GM19023 (cell line): Measurements from ENCODE around the gene IQCF6.
"Not testable (repeated sequence)": the region's sequence is repeated elsewhere in the genome, so short reads cannot be mapped to it uniquely, and the experiment has no call there.

Source experiments
- ATAC-seq: cut with Tn5 transposase; IDR thresholded peaks from one replicate; pipeline ENCODE4 v1.9.1; 2021; ENCODE audit warnings: mild to moderate bottlenecking, moderate library complexity; ENCODE audit not compliant: unreplicated experiment

Gene IQCF6

DNA sequence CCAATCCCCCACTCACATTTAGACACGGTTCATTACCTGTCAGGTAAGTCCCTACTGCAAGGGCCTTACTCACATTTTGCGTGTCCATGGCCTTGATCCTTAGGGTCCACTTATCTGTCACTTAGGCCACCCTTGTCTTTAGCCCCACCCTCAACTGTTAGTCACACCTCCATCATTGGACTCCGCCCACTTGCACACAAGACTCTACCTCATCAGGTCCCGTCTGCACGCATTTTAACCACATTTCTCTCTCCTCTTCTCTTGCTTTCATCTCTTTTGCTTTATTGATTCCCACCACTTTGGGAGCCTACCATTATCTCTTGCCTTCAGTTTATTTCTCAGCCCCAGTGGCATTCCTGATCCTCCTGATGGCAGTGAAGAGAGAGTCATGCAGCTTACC is at the start of gene IQCF6:
Gene IQCF6, minus strand, starts transcription at position 101 of the 400 bp plus-strand sequence. Its CDS starts 13 bp downstream, at position 88.
- ATAC-seq = no peak

DNA sequence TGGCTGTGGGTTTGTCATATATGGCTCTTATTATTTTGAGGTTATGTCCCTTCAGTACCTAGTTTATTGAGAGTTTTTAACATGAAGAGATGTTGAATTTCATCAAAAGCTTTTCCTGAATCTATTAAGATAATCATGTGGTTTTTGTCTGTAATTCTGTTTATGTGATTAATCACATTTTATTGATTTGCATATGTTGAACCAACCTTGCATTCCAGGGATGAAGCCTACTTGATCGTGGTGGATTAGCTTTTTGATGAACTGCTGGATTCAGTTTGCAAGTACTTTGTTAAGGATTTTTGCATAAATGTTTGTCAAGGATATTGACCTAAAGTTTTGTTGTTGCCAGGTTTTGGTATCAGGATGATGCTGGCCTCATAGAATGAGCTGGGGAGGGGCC is 49.3 kb upstream of the IQCF6 start:
- ATAC-seq = no peak

DNA sequence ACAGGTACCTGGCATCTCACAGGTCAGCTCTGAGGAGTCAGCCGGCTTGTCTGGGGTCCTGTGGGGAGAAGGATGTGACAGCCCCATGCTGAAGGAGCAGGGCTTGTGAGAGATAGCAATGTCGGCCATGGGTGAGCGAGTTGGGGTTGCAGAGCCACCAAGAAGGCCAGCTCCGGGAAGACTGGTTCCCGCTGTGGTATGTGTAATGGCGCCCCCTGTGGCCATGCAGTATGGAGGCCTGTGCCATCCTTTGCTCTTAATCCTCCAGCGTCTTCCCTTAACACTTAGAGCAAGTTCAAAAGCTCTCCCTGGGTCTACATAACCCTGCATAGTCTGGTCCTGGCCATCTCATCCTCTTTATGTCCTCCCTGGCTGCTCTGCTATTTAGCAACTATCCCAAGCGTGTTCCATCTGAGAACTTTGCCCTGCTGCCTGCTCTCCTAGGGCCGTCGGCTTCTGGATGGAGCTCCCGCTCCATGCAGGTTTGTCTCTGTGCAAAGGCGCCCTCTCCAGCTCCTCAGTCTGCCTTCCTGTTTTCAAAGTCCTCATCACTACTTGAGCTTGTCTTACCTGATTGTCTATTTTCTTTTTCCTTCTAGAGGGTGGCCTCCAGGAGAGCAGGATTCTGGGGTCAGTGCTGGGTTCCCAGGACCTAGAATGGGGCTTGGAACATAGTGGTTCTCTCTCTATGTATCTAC is 40.8 kb upstream of the IQCF6 start:
- no peak for ATAC-seq

DNA sequence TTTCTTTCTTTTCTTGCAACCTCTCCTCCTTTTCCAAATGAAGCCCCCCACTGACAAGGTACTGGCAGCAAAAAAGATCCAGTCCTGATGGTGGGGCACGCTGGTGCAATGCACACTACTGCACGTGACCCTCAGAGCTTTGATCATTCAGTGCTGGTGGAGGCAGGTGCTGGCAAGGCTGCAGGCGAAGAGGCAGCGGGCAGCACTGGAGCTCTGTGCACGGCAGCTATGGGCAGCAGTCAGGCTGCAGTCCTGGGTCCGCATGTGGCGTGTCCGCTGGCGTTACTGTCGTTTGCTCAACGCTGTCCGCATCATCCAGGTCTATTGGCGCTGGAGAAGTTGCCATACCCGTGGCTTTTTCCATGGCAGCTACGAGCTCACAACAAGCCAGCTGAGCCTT is 40.1 kb upstream of the IQCF6 start:
- ATAC-seq = no peak

DNA sequence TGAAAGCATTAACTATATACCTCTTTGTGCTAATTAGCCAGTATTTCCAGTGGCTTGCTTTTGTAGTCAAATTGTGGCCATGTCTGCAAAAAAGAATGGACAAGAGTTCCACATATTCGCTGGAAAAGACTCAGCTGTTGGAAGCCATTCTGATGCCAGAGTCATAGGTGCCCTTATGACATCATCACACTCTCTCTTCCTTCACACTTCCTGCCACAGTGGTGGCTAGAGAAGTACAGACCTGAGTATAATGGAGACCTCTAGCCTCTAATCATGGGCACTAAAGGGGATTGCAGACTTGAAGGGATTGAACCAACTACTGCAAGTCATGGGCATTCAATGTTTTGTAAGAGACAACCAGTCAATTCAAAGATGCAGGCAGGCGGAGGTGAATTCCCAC is 38.3 kb upstream of the IQCF6 start:
- ATAC-seq = no peak

DNA sequence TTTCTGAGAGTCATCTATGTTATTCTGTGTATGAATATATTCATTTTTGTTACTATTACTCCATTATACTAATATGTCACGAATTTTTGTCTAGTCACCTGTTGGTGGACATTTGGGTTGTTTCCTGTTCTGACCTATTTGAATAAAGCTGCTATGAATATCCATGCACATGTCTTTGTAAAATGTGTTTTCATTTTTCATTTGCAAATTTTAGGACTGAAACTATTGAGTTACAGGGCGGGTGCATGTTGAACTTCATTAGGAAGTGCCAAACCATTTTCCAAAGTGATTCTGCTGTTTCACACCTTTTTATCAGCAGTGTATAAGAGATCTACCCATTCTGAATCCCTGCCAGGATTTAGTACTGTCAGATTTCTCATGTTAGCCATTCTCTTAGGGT is 37.7 kb upstream of the IQCF6 start:
- ATAC-seq = no peak

GRCh38 chr3:51815614-51816013 is 36.6 kb upstream of the IQCF6 start:
- no peak for ATAC-seq

GRCh38 chr3:51814034-51814433 is 35.0 kb upstream of the IQCF6 start:
- ATAC-seq = no peak

GRCh38 chr3:51813539-51813938 is 34.5 kb upstream of the IQCF6 start:
- ATAC-seq = no peak

DNA sequence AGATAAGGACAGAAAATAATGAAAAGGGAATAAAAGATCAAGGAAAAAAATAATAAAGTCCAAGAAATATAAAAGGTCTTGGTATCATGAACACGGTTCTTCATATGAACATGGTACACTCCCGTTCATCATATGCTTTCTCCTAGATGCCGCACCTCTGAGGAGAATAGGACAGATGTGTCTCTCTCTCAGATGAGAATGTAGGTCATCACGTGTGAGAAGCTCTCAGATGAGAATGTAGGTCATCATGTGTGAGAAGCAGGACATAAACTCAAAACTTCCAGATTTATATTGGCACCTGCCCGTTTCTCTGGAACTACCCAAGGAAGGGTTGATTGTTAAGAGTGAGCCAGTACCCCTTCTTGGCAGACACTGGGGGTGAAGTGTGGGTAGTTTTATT is 29.9 kb upstream of the IQCF6 start:
- ATAC-seq = no peak

GRCh38 chr3:51802106-51802703 is 23.2 kb upstream of the IQCF6 start:
- ATAC-seq = no peak

- no peak for ATAC-seq
Measured at GRCh38 chr3:51800750-51801125, 21.7 kb upstream of the IQCF6 start.

- no peak for ATAC-seq
Measured at GRCh38 chr3:51799879-51800749, 21.1 kb upstream of the IQCF6 start.

DNA sequence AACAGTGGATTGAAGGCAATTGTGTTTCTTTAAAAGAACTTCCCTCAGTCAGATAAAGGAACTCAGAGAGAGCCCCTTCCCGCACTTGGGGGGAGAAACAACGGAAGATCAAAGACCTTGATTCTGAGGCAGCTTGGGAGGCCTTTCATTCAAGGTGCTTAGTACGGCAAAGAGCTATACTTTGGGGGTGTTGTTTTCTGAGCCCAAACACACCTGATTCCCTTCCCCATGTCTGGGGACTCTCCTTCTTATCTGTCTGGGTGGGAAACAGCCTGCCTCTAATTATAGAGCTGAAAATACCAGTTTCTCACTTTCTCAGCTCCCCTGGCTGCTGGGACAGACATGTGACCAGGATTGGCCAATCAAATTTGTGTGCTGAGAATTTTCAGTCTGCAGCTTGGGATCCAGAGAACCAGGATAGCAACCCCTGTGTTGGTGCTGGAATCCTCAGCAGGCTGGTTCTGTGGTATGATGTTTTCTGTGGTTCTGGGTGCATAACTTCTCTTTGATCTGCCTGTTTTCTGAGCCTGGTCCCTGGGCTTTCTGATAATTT is 19.4 kb upstream of the IQCF6 start:
- ATAC-seq = no peak

GRCh38 chr3:51796854-51797253 is 17.8 kb upstream of the IQCF6 start:
- ATAC-seq = no peak

DNA sequence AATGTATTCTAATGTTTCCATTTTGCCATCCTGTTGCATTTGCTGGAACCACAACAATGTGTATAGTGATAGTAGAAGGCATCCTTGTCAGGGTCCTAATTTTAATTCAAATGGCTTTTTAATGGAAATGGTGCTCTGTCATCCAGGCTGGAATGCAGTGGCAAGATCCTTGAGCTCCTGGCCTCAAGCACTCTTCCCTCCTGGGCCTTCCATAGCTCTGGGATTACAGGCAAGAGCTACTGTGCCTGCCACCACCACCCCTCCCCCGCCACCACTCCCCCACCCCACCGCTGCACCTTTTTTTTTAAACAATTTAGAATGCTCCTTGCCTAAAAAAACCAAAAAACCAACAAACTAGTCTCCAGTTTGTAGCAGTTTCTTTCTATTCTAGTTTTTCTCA is 15.2 kb upstream of the IQCF6 start:
- ATAC-seq = no peak

GRCh38 chr3:51792206-51792605 is 13.2 kb upstream of the IQCF6 start:
- no peak for ATAC-seq

GRCh38 chr3:51789437-51789836 is 10.4 kb upstream of the IQCF6 start:
- ATAC-seq = no peak

DNA sequence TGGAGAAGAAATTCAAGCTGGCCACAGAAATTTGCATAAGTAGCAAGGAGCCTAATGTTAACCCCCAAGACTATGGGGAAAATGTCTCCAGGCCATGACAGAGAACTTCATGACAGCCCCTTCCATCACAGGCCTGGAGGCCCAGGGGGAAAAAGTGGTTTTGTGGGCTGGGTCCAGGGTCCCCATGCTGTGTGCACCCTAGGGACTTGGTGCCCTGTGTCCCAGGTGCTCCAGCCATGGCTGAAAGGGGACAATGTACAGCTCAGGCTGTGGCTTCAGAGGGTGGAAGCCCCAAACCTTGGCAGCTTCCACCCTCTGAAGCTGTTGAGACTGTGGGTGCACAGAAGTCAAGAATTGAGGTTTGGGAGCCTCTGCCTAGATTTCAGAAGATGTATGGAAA is 8.5 kb upstream of the IQCF6 start:
- ATAC-seq = not testable (repeated sequence)

DNA sequence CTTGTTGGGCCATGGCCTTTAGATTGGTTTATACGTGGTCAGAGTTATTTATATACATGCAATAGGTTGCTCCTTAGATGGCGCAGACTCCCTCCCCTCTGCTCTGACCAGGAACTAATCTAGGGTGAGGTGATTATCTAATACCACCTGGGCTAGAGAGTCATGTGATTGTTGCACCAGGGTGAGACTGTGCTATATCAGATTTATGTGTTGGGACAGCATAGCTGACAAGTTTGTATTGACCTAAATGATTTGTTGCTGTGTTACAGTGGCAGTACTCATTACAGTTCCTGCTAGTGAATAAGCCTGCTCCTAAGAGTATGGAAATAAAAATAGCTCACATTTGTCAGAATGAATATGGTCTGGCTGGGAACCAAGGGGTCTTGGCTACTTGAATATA is 7.2 kb upstream of the IQCF6 start:
- ATAC-seq = no peak

GRCh38 chr3:51778554-51778953 is 483 bp downstream of the IQCF6 start:
- no peak for ATAC-seq

GRCh38 chr3:51777985-51778384 is 1.1 kb downstream of the IQCF6 start:
- no peak for ATAC-seq
